GM18502 (cell line): ENCODE measurements around the gene FOXL1.

ENCODE experiments used
- ATAC-seq: cut with Tn5 transposase; IDR thresholded peaks from one replicate; pipeline ENCODE4 v1.9.1; 2021; ENCODE audit warnings: mild to moderate bottlenecking; ENCODE audit not compliant: unreplicated experiment, poor library complexity

Gene FOXL1

DNA sequence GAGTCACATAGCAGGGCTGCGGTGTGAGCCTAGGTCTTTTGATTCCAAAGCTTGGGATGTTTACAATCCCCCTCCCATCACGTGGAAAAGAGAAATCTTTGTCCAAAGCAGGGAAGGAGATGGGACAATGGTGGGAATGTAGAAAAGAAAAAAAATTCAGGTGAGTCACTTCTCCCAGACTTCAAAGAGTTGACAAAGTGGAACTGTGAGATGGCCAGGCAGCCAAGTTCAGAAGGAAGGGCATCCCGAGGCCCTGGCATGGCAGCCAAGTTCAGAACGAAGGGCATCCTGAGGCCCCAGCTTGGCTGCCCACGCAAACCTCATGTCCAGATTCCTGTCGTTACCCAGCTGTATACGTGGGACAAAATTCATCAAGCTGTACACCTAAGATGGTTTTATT lies 47.5 kb downstream of the FOXL1 start:
- no peak for ATAC-seq

DNA sequence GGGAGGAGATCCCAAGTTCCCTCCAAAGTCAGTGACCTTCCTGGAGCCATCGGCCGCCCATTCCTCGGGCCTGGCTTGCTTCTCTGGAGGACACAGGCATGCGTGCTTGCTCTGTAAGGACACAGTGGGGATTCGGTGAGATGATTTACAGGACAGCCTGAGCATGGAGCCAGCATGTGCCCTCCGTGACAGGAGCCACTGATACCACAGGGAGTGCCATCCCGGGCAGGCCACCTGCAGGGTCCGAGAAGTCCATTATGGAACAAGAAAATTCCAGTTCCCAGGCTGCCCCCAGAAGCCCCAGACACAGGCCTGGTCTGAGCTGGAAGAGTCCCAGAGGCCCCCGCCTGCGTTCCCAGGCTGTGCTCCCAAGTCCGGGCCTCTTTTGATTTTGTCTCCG lies 47.9 kb downstream of the FOXL1 start:
- no peak for ATAC-seq

DNA sequence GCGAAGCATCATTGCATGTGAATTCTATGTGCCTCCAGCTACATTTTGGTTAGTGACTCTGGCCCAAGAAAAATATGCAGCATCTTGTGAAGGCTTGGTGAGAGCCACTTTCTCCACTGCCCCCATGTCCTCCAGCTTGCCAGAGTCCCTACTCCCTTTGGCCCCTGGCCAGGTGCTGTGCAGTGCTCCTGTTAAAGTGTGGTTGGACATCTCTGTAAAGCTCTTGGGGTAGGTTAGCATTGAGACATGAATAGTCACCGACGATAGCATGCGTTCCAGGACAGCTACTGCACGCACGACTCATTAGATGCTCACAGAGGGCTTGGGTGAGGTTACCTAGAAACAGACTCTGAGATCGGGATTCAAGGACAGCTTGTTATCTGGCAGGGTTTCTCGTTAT lies 48.6 kb downstream of the FOXL1 start:
- no peak for ATAC-seq

DNA sequence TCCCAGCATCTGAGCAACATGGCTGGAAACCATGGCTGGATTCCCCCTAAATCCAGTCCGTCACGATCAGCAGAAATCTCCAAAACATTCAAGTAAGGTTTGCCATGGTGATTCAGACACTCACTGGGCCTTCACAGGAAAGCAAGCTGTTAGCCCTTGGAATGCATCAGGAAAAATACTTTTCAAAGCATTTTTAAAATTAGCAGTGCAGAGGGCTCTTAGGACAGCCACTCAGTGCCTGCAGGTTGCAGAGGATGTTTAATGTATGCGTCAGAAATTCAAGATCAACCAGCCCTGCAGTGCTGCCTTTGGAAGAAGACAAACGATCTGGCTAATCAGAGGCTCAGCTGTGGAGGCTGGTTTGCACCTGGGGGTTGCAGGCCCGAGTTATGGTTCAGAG lies 50.3 kb downstream of the FOXL1 start:
- no peak for ATAC-seq

DNA sequence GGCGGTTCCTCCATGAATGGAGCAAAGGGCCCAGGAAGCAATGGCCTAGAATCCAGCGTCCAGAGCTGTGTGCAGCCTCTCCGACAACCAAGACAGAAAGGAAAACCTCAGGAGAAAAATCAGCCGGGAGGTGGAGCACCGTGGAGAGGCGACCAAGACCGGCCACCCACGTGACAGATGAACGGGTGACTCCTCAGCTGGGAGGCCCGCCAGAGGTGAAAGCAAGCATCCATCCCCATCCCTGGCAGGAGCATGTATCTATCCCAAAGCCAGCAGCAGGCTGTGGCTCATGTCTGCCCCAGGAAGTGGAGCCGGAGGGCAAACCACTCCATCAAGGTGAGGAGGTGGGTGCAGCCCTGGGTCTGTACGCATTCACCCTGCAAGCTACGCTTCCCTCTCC lies 52.1 kb downstream of the FOXL1 start:
- no peak for ATAC-seq

DNA sequence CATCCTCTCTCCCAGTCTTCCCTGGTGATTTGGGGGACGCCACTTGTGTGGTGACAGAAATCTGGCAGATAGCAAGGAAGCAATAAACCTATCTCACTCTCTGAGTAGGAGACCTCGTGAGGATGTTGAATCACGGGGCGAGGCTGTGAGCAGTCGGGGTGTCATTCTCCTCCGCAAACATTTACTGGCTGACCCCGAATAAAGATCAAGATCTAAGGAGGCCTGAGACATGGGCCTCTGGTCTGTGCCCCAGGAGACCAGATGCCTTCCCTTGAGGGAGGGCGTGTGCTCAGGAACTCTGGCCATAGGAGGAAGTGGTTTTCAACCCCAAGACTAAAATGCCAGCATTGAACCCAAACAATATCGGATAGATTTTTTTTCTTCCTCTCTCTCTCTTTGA lies 53.1 kb downstream of the FOXL1 start:
- no peak for ATAC-seq
